ENCODE measurements around the gene FRMD5. TPM values are rescaled to one million over a fixed set of nuclear protein-coding genes. Genes with fewer than 3 reads are reported as not detected.
"Not testable (repeated sequence)": the region's sequence is repeated elsewhere in the genome, so short reads cannot be mapped to it uniquely, and the experiment has no call there.

FRMD5 gene
- total RNA-seq, 1 donor from 2014 or later: 9.9 TPM

DNA sequence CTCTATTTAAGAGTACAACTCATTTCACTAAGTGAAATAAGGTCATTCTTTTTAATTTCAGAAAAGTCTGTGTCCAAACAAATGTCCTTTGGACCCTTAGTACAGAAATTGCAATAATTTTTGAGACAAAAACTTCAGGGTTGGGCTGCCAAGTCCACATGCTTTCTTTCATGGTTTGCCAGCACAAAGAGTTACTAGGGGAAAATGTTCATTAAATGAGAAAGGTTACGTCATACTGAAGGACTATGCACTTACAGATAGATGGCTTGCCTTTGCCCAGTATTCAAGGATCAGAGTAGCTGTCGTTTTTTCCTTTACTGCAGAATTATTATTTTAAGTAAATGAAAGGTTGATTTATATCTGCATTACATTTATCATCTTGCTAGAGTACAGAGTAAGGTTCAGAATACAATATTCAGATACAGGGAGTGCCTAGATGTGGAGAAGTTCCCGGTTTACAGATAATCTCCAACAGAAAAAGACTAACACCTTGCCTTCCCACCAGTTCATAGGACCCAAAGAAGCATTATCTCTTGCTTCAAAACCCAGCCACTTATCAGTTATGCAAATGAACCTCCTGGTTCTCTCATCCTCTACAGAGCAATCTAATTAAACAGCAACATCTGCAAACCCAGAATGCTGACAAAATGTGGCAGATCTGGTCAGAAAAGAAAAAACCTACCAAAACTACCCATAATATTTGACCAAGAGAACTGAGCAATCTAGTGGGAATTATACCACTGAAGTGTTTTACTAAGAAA, 179.3 kb downstream of the FRMD5 start:
- H3K4me3 ChIP-seq (ENCODE audit: low read depth, low read length): no peak overlapping the region
- no peaks in the 10 kb centered on the region for H3K36me3 ChIP-seq (ENCODE audit: control insufficient read depth, insufficient read depth, low read length)
- DNase-seq (ENCODE audit: low read depth): no peak
- H3K27me3 ChIP-seq (ENCODE audit: control insufficient read depth, insufficient read depth, low read length): no peaks in the 10 kb centered on the region
- TF ChIP-seq, protein P1, sequence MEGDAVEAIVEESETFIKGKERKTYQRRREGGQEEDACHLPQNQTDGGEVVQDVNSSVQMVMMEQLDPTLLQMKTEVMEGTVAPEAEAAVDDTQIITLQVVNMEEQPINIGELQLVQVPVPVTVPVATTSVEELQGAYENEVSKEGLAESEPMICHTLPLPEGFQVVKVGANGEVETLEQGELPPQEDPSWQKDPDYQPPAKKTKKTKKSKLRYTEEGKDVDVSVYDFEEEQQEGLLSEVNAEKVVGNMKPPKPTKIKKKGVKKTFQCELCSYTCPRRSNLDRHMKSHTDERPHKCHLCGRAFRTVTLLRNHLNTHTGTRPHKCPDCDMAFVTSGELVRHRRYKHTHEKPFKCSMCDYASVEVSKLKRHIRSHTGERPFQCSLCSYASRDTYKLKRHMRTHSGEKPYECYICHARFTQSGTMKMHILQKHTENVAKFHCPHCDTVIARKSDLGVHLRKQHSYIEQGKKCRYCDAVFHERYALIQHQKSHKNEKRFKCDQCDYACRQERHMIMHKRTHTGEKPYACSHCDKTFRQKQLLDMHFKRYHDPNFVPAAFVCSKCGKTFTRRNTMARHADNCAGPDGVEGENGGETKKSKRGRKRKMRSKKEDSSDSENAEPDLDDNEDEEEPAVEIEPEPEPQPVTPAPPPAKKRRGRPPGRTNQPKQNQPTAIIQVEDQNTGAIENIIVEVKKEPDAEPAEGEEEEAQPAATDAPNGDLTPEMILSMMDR (IDR thresholded peaks at IDR 0.05; ENCODE audit: insufficient read depth, low read length, poor library complexity, severe bottlenecking): no peak

- TF ChIP-seq, protein P1 (IDR thresholded peaks at IDR 0.05; ENCODE audit: insufficient read depth, low read length, poor library complexity, severe bottlenecking): no peak
- no peaks in the 10 kb centered on the region for H3K27me3 ChIP-seq (ENCODE audit: control insufficient read depth, insufficient read depth, low read length)
Observed at GRCh38 chr15:44011238-44011854, 183.7 kb downstream of the FRMD5 start.

GRCh38 chr15:44010089-44010488, 185.0 kb downstream of the FRMD5 start:
- DNase-seq (ENCODE audit: low read depth): peak; percentile 42
- Histone ChIP-seq H3K4me3 (ENCODE audit: low read depth, low read length) (no peak overlapping the region), H3K27me3 (ENCODE audit: control insufficient read depth, insufficient read depth, low read length) (no peaks in the 10 kb centered on the region), H3K36me3 (ENCODE audit: control insufficient read depth, insufficient read depth, low read length) (no peaks in the 10 kb centered on the region)
- TF ChIP-seq, protein P1 (IDR thresholded peaks at IDR 0.05; ENCODE audit: insufficient read depth, low read length, poor library complexity, severe bottlenecking): no peak

More at GRCh38 chr15:44011238-44011854, 183.7 kb downstream of the FRMD5 start:
- no peak for DNase-seq (ENCODE audit: low read depth)
- Histone ChIP-seq H3K36me3 (ENCODE audit: control insufficient read depth, insufficient read depth, low read length) (no peaks in the 10 kb centered on the region), H3K4me3 (ENCODE audit: low read depth, low read length) (no peak overlapping the region)

DNA sequence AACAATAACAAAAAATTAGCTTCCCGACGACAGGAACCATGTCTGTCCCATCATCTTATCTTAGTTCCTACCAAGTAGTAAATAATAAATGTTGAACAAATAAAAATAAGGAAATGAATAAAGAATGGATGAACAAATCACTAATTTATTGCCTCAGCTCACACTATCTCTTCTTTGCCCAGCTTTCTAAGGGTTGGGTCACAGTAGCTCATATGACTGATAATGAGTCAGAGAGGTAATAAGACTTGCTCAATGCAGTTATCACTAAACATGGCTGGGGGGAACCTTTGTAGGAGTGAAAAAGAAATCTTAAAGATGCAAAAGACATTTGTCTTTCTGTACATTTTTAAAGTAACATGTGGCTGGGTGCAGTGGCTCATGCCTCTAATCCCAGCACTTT, 186.0 kb downstream of the FRMD5 start:
- TF ChIP-seq, protein P1 (IDR thresholded peaks at IDR 0.05; ENCODE audit: insufficient read depth, low read length, poor library complexity, severe bottlenecking): no peak
- no peaks in the 10 kb centered on the region for H3K27me3 ChIP-seq (ENCODE audit: control insufficient read depth, insufficient read depth, low read length)
- H3K36me3 ChIP-seq (ENCODE audit: control insufficient read depth, insufficient read depth, low read length): no peaks in the 10 kb centered on the region
- no peak overlapping the region for H3K4me3 ChIP-seq (ENCODE audit: low read depth, low read length)
- DNase-seq (ENCODE audit: low read depth): peak; percentile 43

DNA sequence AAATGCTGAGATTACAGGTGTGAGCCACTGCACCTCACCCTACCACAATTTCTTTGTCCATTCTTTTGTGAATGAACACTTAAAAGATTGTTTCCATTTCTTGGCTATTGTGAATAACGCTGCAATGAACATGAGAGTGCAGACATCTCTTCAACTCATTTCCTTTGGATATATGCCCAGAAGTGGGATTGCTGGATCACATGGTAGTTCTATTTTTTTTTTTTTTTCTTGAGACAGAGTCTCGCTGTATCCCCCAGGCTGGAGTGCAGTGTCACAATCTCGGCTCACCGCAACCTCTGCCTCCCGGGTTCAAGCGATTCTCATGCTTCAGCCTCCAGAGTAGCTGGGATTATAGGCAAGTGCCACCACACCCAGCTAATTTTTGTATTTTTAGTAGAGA, 194.8 kb downstream of the FRMD5 start:
- H3K4me3 ChIP-seq (ENCODE audit: low read depth, low read length); DNase-seq (ENCODE audit: low read depth); H3K27me3 ChIP-seq (ENCODE audit: control insufficient read depth, insufficient read depth, low read length); H3K36me3 ChIP-seq (ENCODE audit: control insufficient read depth, insufficient read depth, low read length): not testable (repeated sequence)

DNA sequence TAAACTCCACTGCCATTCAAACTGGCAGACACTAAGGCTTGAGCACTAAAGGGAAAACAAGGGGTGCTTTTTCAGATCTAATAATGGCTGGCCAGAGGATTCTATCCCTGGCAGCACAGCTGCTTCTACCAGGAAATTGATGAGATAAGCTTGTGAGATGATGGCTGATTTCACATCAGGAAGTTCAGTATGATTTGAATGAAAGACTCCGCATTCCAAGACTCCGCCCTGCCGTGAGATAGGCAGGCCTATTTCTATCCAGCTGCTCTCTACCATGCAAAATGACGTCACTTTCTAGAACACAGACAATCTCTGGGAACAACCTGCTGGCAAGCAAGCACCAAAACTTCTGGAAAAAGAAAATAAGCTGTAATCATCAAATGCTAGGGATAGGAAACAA, 196.5 kb downstream of the FRMD5 start:
- TF ChIP-seq, protein P1 (IDR thresholded peaks at IDR 0.05; ENCODE audit: insufficient read depth, low read length, poor library complexity, severe bottlenecking): no peak

More for the DNA sequence above, 196.5 kb downstream of the FRMD5 start:
- no peak overlapping the region for H3K4me3 ChIP-seq (ENCODE audit: low read depth, low read length)
- no peaks in the 10 kb centered on the region for H3K27me3 ChIP-seq (ENCODE audit: control insufficient read depth, insufficient read depth, low read length)
- no peak for DNase-seq (ENCODE audit: low read depth)
- H3K36me3 ChIP-seq (ENCODE audit: control insufficient read depth, insufficient read depth, low read length): no peaks in the 10 kb centered on the region
